H1 (cell line): ENCODE data around the gene ASTN2. TPM values are rescaled to one million over a fixed set of nuclear protein-coding genes. Genes with fewer than 3 reads are reported as not detected.

Experiments used
- CTCF ChIA-PET: fragments of 300-600 bp; sonication (Branson Sonifier 250); formaldehyde crosslinking; loops from one replicate; lab custom pipeline; 2021; ENCODE audit not compliant: partially characterized antibody; lab: Charles Lee
- POLR2A ChIA-PET: fragments of 300-600 bp; sonication (Branson Sonifier 250); formaldehyde crosslinking; loops from one replicate; lab custom pipeline; 2021; ENCODE audit warnings: inconsistent platforms; ENCODE audit not compliant: partially characterized antibody; lab: Charles Lee
- DNase-seq, 2 experiments: peaks; one replicate each; pipeline versions ENCODE4 v3.0.0 to v3.0.0-alpha.2; 2010 to 2022; ENCODE audit warnings: low spot score in 2 of 2, low read depth in 1 of 2, mixed read lengths in 1 of 2
- FAIRE-seq: peaks from 2 replicates; lab custom pipeline; 2011; peaks lifted over from hg19 to GRCh38; lab: Jason Lieb, UNC
- H2AFZ ChIP-seq: 2 replicates; pipeline ENCODE4 v1.8.1; 2012; ENCODE audit warnings: low read length, inconsistent platforms
- H2AK5ac ChIP-seq: 2 replicates; pipeline ENCODE4 v1.6.1; 2013; ENCODE audit warnings: low read depth, low read length
- H2BK120ac ChIP-seq: replicated peaks from 2 replicates; pipeline ENCODE3; 2013; ENCODE audit warnings: low read depth, low read length, inconsistent platforms
- H2BK12ac ChIP-seq: 2 replicates; pipeline ENCODE4 v1.6.1; 2013; ENCODE audit warnings: low read depth, low read length
- H2BK15ac ChIP-seq: 2 replicates; pipeline ENCODE4 v1.6.1; 2013; ENCODE audit warnings: low read length
- H2BK20ac ChIP-seq: 2 replicates; pipeline ENCODE4 v1.6.1; 2013; ENCODE audit warnings: low read length
- H2BK5ac ChIP-seq: 2 replicates; pipeline ENCODE4 v1.6.1; 2013; ENCODE audit warnings: low read depth, low read length
- H3K14ac ChIP-seq: 2 replicates; pipeline ENCODE4 v1.6.1; 2013; ENCODE audit warnings: inconsistent platforms; ENCODE audit not compliant: insufficient read length
- H3K18ac ChIP-seq: 2 replicates; pipeline ENCODE4 v1.6.1; 2013; ENCODE audit warnings: low read length; ENCODE audit errors: extremely low read depth
- H3K23ac ChIP-seq: 2 replicates; pipeline ENCODE4 v1.6.1; 2013; ENCODE audit warnings: inconsistent platforms; ENCODE audit not compliant: insufficient read length
- H3K23me2 ChIP-seq: 2 replicates; pipeline ENCODE4 v1.6.1; 2013; ENCODE audit warnings: low read depth, low read length
- H3K27ac ChIP-seq: 2 replicates; pipeline ENCODE4 v1.6.1; 2011; ENCODE audit warnings: low read depth, low read length, inconsistent platforms
- H3K27me3 ChIP-seq, 4 experiments: replicated peaks in 1 of 4; 1 replicate in 1 of 4; 2 replicates in 3 of 4; pipeline versions ENCODE4 v1.6.1 to v1.8.1; 2011 to 2013; ENCODE audit warnings: low read length in 3 of 4, mild to moderate bottlenecking in 3 of 4, inconsistent platforms in 2 of 4, mixed read lengths in 2 of 4, moderate library complexity in 1 of 4; ENCODE audit not compliant: control insufficient read depth in 3 of 4, insufficient read depth in 3 of 4; ENCODE audit errors: extremely low read depth in 1 of 4
- H3K36me3 ChIP-seq, 4 experiments: 2 replicates each; pipeline versions ENCODE4 v1.6.1 to v1.8.1; 2011 to 2013; ENCODE audit warnings: mild to moderate bottlenecking in 4 of 4, low read length in 3 of 4, moderate library complexity in 2 of 4, control low read depth in 1 of 4, inconsistent platforms in 1 of 4; ENCODE audit not compliant: insufficient read depth in 4 of 4, control insufficient read depth in 2 of 4
- H3K4ac ChIP-seq: replicated peaks from 2 replicates; pipeline ENCODE3; 2013; ENCODE audit warnings: low read length, low read depth, mixed read lengths, inconsistent platforms; ENCODE audit not compliant: insufficient read length
- H3K4me1 ChIP-seq, 4 experiments: replicated peaks in 1 of 4; 1 replicate in 1 of 4; 2 replicates in 3 of 4; pipeline versions ENCODE4 v1.6.1 to v1.8.1; 2011 to 2013; ENCODE audit warnings: low read length in 3 of 4, inconsistent platforms in 2 of 4, mixed read lengths in 1 of 4; ENCODE audit not compliant: insufficient read depth in 4 of 4, control insufficient read depth in 3 of 4
- H3K4me2 ChIP-seq, 2 experiments: 2 replicates each; pipeline versions ENCODE4 v1.6.1 to v1.8.1; 2011 to 2013; ENCODE audit warnings: low read depth in 2 of 2, low read length in 2 of 2, control low read depth in 1 of 2, inconsistent platforms in 1 of 2, mild to moderate bottlenecking in 1 of 2; ENCODE audit not compliant: insufficient read depth in 1 of 2
- H3K4me3 ChIP-seq, 4 experiments: fragments of 200-600, 300-600 bp in 1 of 4; sonication (generic), shearing (Covaris generic), sonication (Bioruptor Twin) in 1 of 4; 2 replicates each; pipeline versions ENCODE4 v1.5.1 to v1.8.1; 2011 to 2016; ENCODE audit warnings: low read length in 4 of 4, low read depth in 3 of 4, control low read depth in 2 of 4, inconsistent platforms in 2 of 4, mild to moderate bottlenecking in 2 of 4, mixed read lengths in 1 of 4, moderate library complexity in 1 of 4; ENCODE audit not compliant: insufficient read depth in 2 of 4; ENCODE audit errors: extremely low read depth in 1 of 4
- H3K56ac ChIP-seq: replicated peaks from 2 replicates; pipeline ENCODE3; 2013; ENCODE audit warnings: low read depth, mild to moderate bottlenecking, mixed read lengths, low read length, inconsistent platforms; ENCODE audit not compliant: insufficient read length
- H3K79me1 ChIP-seq: 2 replicates; pipeline ENCODE4 v1.6.1; 2013; ENCODE audit warnings: low read depth, low read length, control low read depth
- H3K79me2 ChIP-seq, 2 experiments: 2 replicates each; pipeline versions ENCODE4 v1.6.1 to v1.8.1; 2012 to 2013; ENCODE audit warnings: low read length in 2 of 2, mild to moderate bottlenecking in 2 of 2, inconsistent platforms in 1 of 2; ENCODE audit not compliant: insufficient read depth in 2 of 2, control insufficient read depth in 1 of 2
- H3K9ac ChIP-seq, 4 experiments: replicated peaks in 1 of 4; 1 replicate in 1 of 4; 2 replicates in 3 of 4; pipeline versions ENCODE4 v1.6.1 to v1.8.1; 2011 to 2013; ENCODE audit warnings: low read depth in 3 of 4, low read length in 3 of 4, control low read depth in 2 of 4, mild to moderate bottlenecking in 2 of 4, moderate library complexity in 2 of 4, inconsistent platforms in 1 of 4; ENCODE audit errors: extremely low read depth in 1 of 4
- H3K9me3 ChIP-seq, 2 experiments: 2 replicates each; pipeline versions ENCODE4 v1.6.1 to v1.8.1; 2012 to 2013; ENCODE audit warnings: mild to moderate bottlenecking in 2 of 2, moderate library complexity in 2 of 2, control low read depth in 1 of 2, inconsistent platforms in 1 of 2, low read depth in 1 of 2, low read length in 1 of 2, mixed read lengths in 1 of 2; ENCODE audit not compliant: insufficient read depth in 2 of 2
- H4K20me1 ChIP-seq, 2 experiments: replicated peaks in 1 of 2; 2 replicates each; pipeline versions ENCODE3 to v1.8.1; 2011 to 2013; ENCODE audit warnings: inconsistent platforms in 2 of 2, low read length in 2 of 2, mild to moderate bottlenecking in 1 of 2; ENCODE audit not compliant: insufficient read depth in 2 of 2, control insufficient read depth in 1 of 2
- H4K5ac ChIP-seq: 2 replicates; pipeline ENCODE4 v1.6.1; 2013; ENCODE audit warnings: low read length, low read depth, mixed read lengths, inconsistent platforms; ENCODE audit not compliant: insufficient read length
- H4K8ac ChIP-seq: 2 replicates; pipeline ENCODE4 v1.8.0; 2013; ENCODE audit warnings: mild to moderate bottlenecking, moderate library complexity, low read length, inconsistent platforms; ENCODE audit not compliant: insufficient read depth; ENCODE audit errors: extremely low read depth
- H4K91ac ChIP-seq: replicated peaks from 2 replicates; pipeline ENCODE3; 2013; ENCODE audit warnings: low read length, mixed read lengths, inconsistent platforms; ENCODE audit not compliant: insufficient read length
- MAFK ChIP-seq: IDR thresholded peaks from 2 replicates; pipeline ENCODE4 v1.6.1; 2012; ENCODE audit warnings: low read depth, mild to moderate bottlenecking, improper control_type of control experiment, low read length
- POU5F1 ChIP-seq: IDR thresholded peaks from 2 replicates; pipeline ENCODE4 v1.6.1; 2011; ENCODE audit warnings: low read depth, mild to moderate bottlenecking, low read length, moderate library complexity
- WGBS, 2 experiments: shearing (Covaris generic) in 1 of 2; methylation state at CpG; one replicate each; pipeline versions ENCODE4 v1.1.6 to v1.1.7; 2013 to 2015; ENCODE audit warnings: low lambda C conversion rate in 2 of 2, mixed read lengths in 2 of 2, inconsistent platforms in 1 of 2, low coverage in 1 of 2, missing lambda C conversion rate in 1 of 2; ENCODE audit not compliant: insufficient replicate concordance in 2 of 2, insufficient coverage in 1 of 2, insufficient read length in 1 of 2; ENCODE audit errors: extremely low coverage in 1 of 2, missing lambda C conversion rate in 1 of 2; 5-methylcytosine and 5-hydroxymethylcytosine counted together
- polyA plus RNA-seq, 7 experiments: library from polyadenylated mRNA; depleted of rRNA in 3 of 7; stranded (reverse) in 5 of 7; unstranded in 2 of 7; fragments of >200 nt in 5 of 7; fragments of 200-250 nt in 2 of 7; gene quantifications; 1 replicate in 5 of 7; 2 replicates in 1 of 7; 4 replicates in 1 of 7; pipeline versions ENCODE4 v1.2.1 to v1.2.3, GENCODE V29; 2011 to 2013; ENCODE audit warnings: missing spikeins in 2 of 7, mixed read lengths in 2 of 7
- total RNA-seq: library from RNA; stranded (reverse); fragmentation: NEBNext Ultra II Directional; extraction: Animal tissue kit (Norgen Biotek cat#: 25700); gene quantifications from 2 replicates; pipeline ENCODE4 v1.2.1, GENCODE V29; 2021

The ASTN2 gene
- total and polyA plus RNA-seq, 2 of the 8 experiments (the other 6 are each of a cell fraction or from before 2014, with no cell fraction given): 8.2 to 13.7 TPM

GRCh38 chr9:117125531-117125930 lies 289.3 kb downstream of the ASTN2 start:
- H3K79me2 ChIP-seq: no peaks in the 10 kb centered on the region
- H3K4me1 ChIP-seq: no peaks in the 10 kb centered on the region
- no peak overlapping the region for H2AK5ac ChIP-seq
- no peak overlapping the region for H2AFZ ChIP-seq
- H3K18ac ChIP-seq: no peak overlapping the region
- no peak for TF ChIP-seq POU5F1
- TF ChIP-seq MAFK: no peak
- TF ChIP-seq, all 59 proteins: peak for 0
- no peak for FAIRE-seq
- Histone ChIP-seq H3K9ac (no peak overlapping the region), H3K4me3 (no peak overlapping the region), H4K20me1 (no peaks in the 10 kb centered on the region), H2BK120ac (no peak overlapping the region), H3K23ac (no peak overlapping the region), H2BK20ac (no peak overlapping the region), H4K5ac (no peak overlapping the region), H3K79me1 (no peaks in the 10 kb centered on the region), H3K56ac (no peak overlapping the region), H3K4me2 (no peak overlapping the region), H4K8ac (no peak overlapping the region), H3K36me3 (no peaks in the 10 kb centered on the region), H3K9me3 (no peaks in the 10 kb centered on the region), H4K91ac (no peak overlapping the region), H3K27me3 (no peaks in the 10 kb centered on the region), H3K4ac (no peak overlapping the region), H2BK12ac (no peak overlapping the region), H3K27ac (no peak overlapping the region), H2BK15ac (no peak overlapping the region), H3K14ac (no peak overlapping the region), H2BK5ac (no peak overlapping the region), H3K23me2 (no peaks in the 10 kb centered on the region)
- CTCF ChIA-PET: interaction anchor here (1.0 to 3.1 kb wide), 3 partner anchors 11 to 322 kb away, joined by 3 to 14 read pairs (median 3); no protein-coding TSS in a partner anchor
- 86% methylated on average over 6 of the region's 6 CpGs; no CpG with 5 or more reads in 1 of the 2 experiments for WGBS, 2 experiments
- POLR2A ChIA-PET: no interaction called here
- no peak for DNase-seq
